ENCODE measurements around the gene PWWP2B.

The PWWP2B gene

GRCh38 chr10:132443605-132443982 lies 46.6 kb downstream of the PWWP2B start:
- in situ Hi-C loops (cut with MboI; ENCODE audit: low sequenced_read_pairs): no loop called here

- in situ Hi-C loops (cut with MboI; ENCODE audit: low sequenced_read_pairs): no loop called here
Observed at GRCh38 chr10:132443983-132444876, 47.2 kb downstream of the PWWP2B start.

GRCh38 chr10:132444877-132445351 lies 47.9 kb downstream of the PWWP2B start:
- in situ Hi-C loops (cut with MboI; ENCODE audit: low sequenced_read_pairs): no loop called here

GRCh38 chr10:132445516-132446194 lies 48.7 kb downstream of the PWWP2B start:
- in situ Hi-C loops (cut with MboI; ENCODE audit: low sequenced_read_pairs): no loop called here

- in situ Hi-C loops (cut with MboI; ENCODE audit: low sequenced_read_pairs): no loop called here
Observed at GRCh38 chr10:132446195-132446581, 49.2 kb downstream of the PWWP2B start.

- in situ Hi-C loops (cut with MboI; ENCODE audit: low sequenced_read_pairs): no loop called here
Observed at GRCh38 chr10:132446661-132447445, 49.9 kb downstream of the PWWP2B start.

GRCh38 chr10:132447446-132448247 lies 50.6 kb downstream of the PWWP2B start:
- in situ Hi-C loops (cut with MboI; ENCODE audit: low sequenced_read_pairs): no loop called here

GRCh38 chr10:132448248-132448731 lies 51.3 kb downstream of the PWWP2B start:
- in situ Hi-C loops (cut with MboI; ENCODE audit: low sequenced_read_pairs): no loop called here

- in situ Hi-C loops (cut with MboI; ENCODE audit: low sequenced_read_pairs): no loop called here
Observed at GRCh38 chr10:132449051-132449810, 52.2 kb downstream of the PWWP2B start.

- in situ Hi-C loops (cut with MboI; ENCODE audit: low sequenced_read_pairs): loop anchor here (5.0 to 10.0 kb wide), 2 partner anchors 188 to 225 kb away; no protein-coding TSS in a partner anchor
Observed at GRCh38 chr10:132449811-132450181, 52.8 kb downstream of the PWWP2B start.

GRCh38 chr10:132450466-132450824 lies 53.4 kb downstream of the PWWP2B start:
- in situ Hi-C loops (cut with MboI; ENCODE audit: low sequenced_read_pairs): loop anchor here (5.0 to 10.0 kb wide), 2 partner anchors 187 to 226 kb away; no protein-coding TSS in a partner anchor

- in situ Hi-C loops (cut with MboI; ENCODE audit: low sequenced_read_pairs): loop anchor here (5.0 to 10.0 kb wide), 2 partner anchors 186 to 226 kb away; no protein-coding TSS in a partner anchor
Observed at GRCh38 chr10:132450825-132451505, 54.0 kb downstream of the PWWP2B start.

GRCh38 chr10:132451506-132452215 lies 54.7 kb downstream of the PWWP2B start:
- in situ Hi-C loops (cut with MboI; ENCODE audit: low sequenced_read_pairs): loop anchor here (5.0 to 10.0 kb wide), 2 partner anchors 186 to 227 kb away; no protein-coding TSS in a partner anchor

GRCh38 chr10:132452216-132452650 lies 55.2 kb downstream of the PWWP2B start:
- in situ Hi-C loops (cut with MboI; ENCODE audit: low sequenced_read_pairs): loop anchor here (5.0 to 10.0 kb wide), 2 partner anchors 185 to 227 kb away; no protein-coding TSS in a partner anchor

GRCh38 chr10:132452651-132453469 lies 55.9 kb downstream of the PWWP2B start:
- in situ Hi-C loops (cut with MboI; ENCODE audit: low sequenced_read_pairs): loop anchor here (5.0 to 10.0 kb wide), 2 partner anchors 184 to 228 kb away; no protein-coding TSS in a partner anchor

GRCh38 chr10:132453470-132453861 lies 56.5 kb downstream of the PWWP2B start:
- in situ Hi-C loops (cut with MboI; ENCODE audit: low sequenced_read_pairs): loop anchor here (5.0 to 10.0 kb wide), 2 partner anchors 184 to 229 kb away; no protein-coding TSS in a partner anchor

All from HL-60/S4 treated with retinoic acid at 250 ng/mL for 4 days and 3 days (cell line).